CD14-positive monocyte (primary cell): Measurements from ENCODE around the gene DNAH7. TPM values are rescaled to one million over a fixed set of nuclear protein-coding genes. Genes with fewer than 3 reads are reported as not detected.

Source experiments
- DNase-seq, 3 donors: peaks; one replicate each; pipeline ENCODE4 v3.0.0-alpha.2; 2011 to 2022
- H2AFZ ChIP-seq: 2 replicates; pipeline ENCODE4 v1.6.0; 2012; ENCODE audit warnings: mild to moderate bottlenecking, low read depth, low read length, inconsistent platforms; ENCODE audit not compliant: insufficient read depth, poor library complexity, severe bottlenecking
- H3K27ac ChIP-seq, 2 donors: 1 replicate in 1 of 2; 2 replicates in 1 of 2; pipeline ENCODE4 v1.5.1; 2012 to 2013; ENCODE audit warnings: low read length in 2 of 2, control low read depth in 1 of 2, inconsistent platforms in 1 of 2, low read depth in 1 of 2, mild to moderate bottlenecking in 1 of 2
- H3K27me3 ChIP-seq, 2 donors: one replicate each; pipeline versions ENCODE4 v1.6.0 to v1.6.1; 2011 to 2013; ENCODE audit warnings: low read length in 2 of 2; ENCODE audit not compliant: control insufficient read depth in 2 of 2, insufficient read depth in 2 of 2
- H3K36me3 ChIP-seq, 2 donors: replicated peaks in 1 of 2; 1 replicate in 1 of 2; 2 replicates in 1 of 2; pipeline versions ENCODE4 v1.5.1 to v1.6.1; 2012 to 2013; ENCODE audit warnings: low read length in 2 of 2, control low read depth in 1 of 2, inconsistent platforms in 1 of 2, mild to moderate bottlenecking in 1 of 2; ENCODE audit not compliant: insufficient read depth in 2 of 2, control insufficient read depth in 1 of 2
- H3K4me1 ChIP-seq, 2 donors: 1 replicate in 1 of 2; 2 replicates in 1 of 2; pipeline versions ENCODE4 v1.5.1 to v1.6.1; 2012 to 2013; ENCODE audit warnings: low read length in 2 of 2, control low read depth in 1 of 2, inconsistent platforms in 1 of 2, mild to moderate bottlenecking in 1 of 2, moderate library complexity in 1 of 2; ENCODE audit not compliant: insufficient read depth in 2 of 2, control insufficient read depth in 1 of 2
- H3K4me2 ChIP-seq: replicated peaks from 2 replicates; pipeline ENCODE3; 2012; ENCODE audit warnings: low read length, moderate library complexity, mild to moderate bottlenecking; ENCODE audit not compliant: poor library complexity, severe bottlenecking; ENCODE audit errors: extremely low read depth
- H3K4me3 ChIP-seq, 3 experiments: fragments of 200-600 bp in 1 of 3; sonication (generic) in 1 of 3; replicated peaks in 1 of 3; 1 replicate in 2 of 3; 2 replicates in 1 of 3; pipeline ENCODE4 v1.5.1; 2011 to 2013; ENCODE audit warnings: low read length in 3 of 3, mild to moderate bottlenecking in 3 of 3, control low read depth in 2 of 3, low read depth in 2 of 3, inconsistent platforms in 1 of 3, moderate library complexity in 1 of 3
- H3K79me2 ChIP-seq: 2 replicates; pipeline ENCODE4 v1.6.0; 2012; ENCODE audit warnings: mild to moderate bottlenecking, control low read depth, inconsistent platforms, low read length, moderate library complexity; ENCODE audit not compliant: insufficient read depth
- H3K9ac ChIP-seq: 2 replicates; pipeline ENCODE4 v1.6.0; 2017; ENCODE audit warnings: low read length, mild to moderate bottlenecking; ENCODE audit not compliant: insufficient read depth, poor library complexity, severe bottlenecking
- H3K9me3 ChIP-seq, 2 donors: replicated peaks in 1 of 2; 1 replicate in 1 of 2; 2 replicates in 1 of 2; pipeline versions ENCODE4 v1.5.1 to v1.6.1; 2012 to 2013; ENCODE audit warnings: low read length in 2 of 2, control low read depth in 1 of 2; ENCODE audit not compliant: control insufficient read depth in 1 of 2, insufficient read depth in 1 of 2
- H4K20me1 ChIP-seq: 2 replicates; pipeline ENCODE4 v1.6.0; 2012; ENCODE audit warnings: mild to moderate bottlenecking, low read length, control low read depth, moderate library complexity; ENCODE audit not compliant: insufficient read depth
- H3K27ac Mint-ChIP-seq, 7 donors: one replicate each; pipeline ENCODE4 v1.8.0; 2020; ENCODE audit warnings: mild to moderate bottlenecking in 7 of 7, mixed read lengths in 7 of 7, moderate library complexity in 6 of 7, inconsistent platforms in 2 of 7
- H3K27me3 Mint-ChIP-seq, 3 donors: one replicate each; pipeline ENCODE4 v1.8.0; 2021 to 2022; ENCODE audit warnings: low read depth in 3 of 3, mild to moderate bottlenecking in 3 of 3, mixed read lengths in 3 of 3, moderate library complexity in 3 of 3, inconsistent platforms in 1 of 3
- H3K36me3 Mint-ChIP-seq, 2 donors: one replicate each; pipeline ENCODE4 v1.8.0; 2020; ENCODE audit warnings: mixed read lengths in 2 of 2, inconsistent platforms in 1 of 2, mild to moderate bottlenecking in 1 of 2
- H3K4me1 Mint-ChIP-seq: one replicate; pipeline ENCODE4 v1.8.0; 2020; ENCODE audit warnings: mild to moderate bottlenecking, mixed read lengths
- H3K4me3 Mint-ChIP-seq, 2 donors: one replicate each; pipeline ENCODE4 v1.8.0; 2020; ENCODE audit warnings: mild to moderate bottlenecking in 2 of 2, mixed read lengths in 2 of 2, moderate library complexity in 1 of 2
- H3K9me3 Mint-ChIP-seq, 7 donors: one replicate each; pipeline ENCODE4 v1.8.0; 2020 to 2022; ENCODE audit warnings: mixed read lengths in 7 of 7, mild to moderate bottlenecking in 6 of 7, moderate library complexity in 6 of 7, inconsistent platforms in 2 of 7
- WGBS: methylation state at CpG from one replicate; pipeline ENCODE4 v1.1.5; 2013; ENCODE audit warnings: missing lambda C conversion rate; ENCODE audit not compliant: insufficient coverage; 5-methylcytosine and 5-hydroxymethylcytosine counted together
- intact Hi-C, 2 donors: fragments of 100-400 bp; cut with micrococcal nuclease; formaldehyde crosslinking; loops; one replicate each; pipeline versions ENCODE4 v1.15.0 to v1.15.1; 2023
- polyA plus RNA-seq, 3 donors: library from polyadenylated mRNA; depleted of rRNA in 1 of 3; unstranded in 2 of 3; stranded (reverse) in 1 of 3; fragments of 300-500 nt in 2 of 3; fragments of >200 nt in 1 of 3; fragmentation: Illumina TruSeq in 2 of 3; gene quantifications; 1 replicate in 2 of 3; 2 replicates in 1 of 3; pipeline ENCODE4 v1.2.3, GENCODE V29; 2012 to 2021
- TF ChIP-seq, protein P1 (sequence below): fragments of 200-600 bp; IDR thresholded peaks from one replicate; pipeline ENCODE4 v1.8.0; 2022; ENCODE audit warnings: antibody characterized with exemption, mild to moderate bottlenecking

DNAH7 gene
- polyA plus RNA-seq, 3 donors, result 0.07 TPM; not detected in 2

DNA sequence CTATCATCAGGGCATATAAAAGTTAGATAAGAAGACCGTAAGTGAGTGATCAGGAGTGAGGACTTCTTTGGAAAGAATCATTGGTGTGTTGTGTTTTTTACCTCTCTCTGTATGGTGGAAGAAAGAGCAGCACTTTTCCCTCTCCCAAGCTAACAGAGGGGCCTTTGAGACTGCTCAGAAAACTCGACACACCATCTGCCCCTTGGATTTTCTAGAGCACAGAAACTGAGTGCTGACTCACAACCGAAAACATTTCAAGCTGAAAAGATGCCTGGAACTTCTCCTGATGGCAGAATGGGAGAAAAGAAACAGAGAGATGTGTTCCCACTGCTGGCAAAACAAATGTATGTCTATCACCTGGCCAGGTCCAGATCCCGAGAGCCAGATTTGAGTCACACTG lies 156.6 kb downstream of the DNAH7 start:
- intact Hi-C loops, result no loop called here
- H3K4me2 ChIP-seq, result no peak overlapping the region
- peaks cover 0 to 2% (median 0%) of the 10 kb centered on the region in 3 donors for H3K27me3 Mint-ChIP-seq

DNA sequence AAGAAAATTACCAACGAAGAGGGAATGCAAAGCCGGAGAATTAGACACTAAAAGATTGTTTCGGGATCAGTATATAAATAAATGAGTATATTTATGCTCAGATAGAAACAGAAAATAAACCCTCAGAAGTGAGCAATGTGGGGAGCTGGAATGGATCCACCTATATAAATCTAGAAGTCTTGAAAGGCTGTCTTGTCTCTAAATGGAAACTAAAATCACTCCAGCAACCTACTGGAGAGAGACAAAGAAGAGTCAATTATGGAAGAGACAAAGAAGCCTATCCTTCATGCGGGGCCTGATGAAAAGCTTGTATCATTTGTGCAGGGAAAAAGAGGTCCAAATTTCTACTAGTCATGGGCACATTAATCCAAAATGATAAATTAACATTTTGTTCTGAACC lies 158.1 kb downstream of the DNAH7 start:
- H4K20me1 ChIP-seq, result no peaks in the 10 kb centered on the region
- no peak overlapping the region for H3K4me3 ChIP-seq
- no peak overlapping the region for H3K4me2 ChIP-seq
- no peaks in the 10 kb centered on the region for H3K9me3 ChIP-seq
- no peak overlapping the region for H3K4me3 Mint-ChIP-seq
- H3K4me1 ChIP-seq, result no peaks in the 10 kb centered on the region
- no peak overlapping the region for H2AFZ ChIP-seq
- no peaks in the 10 kb centered on the region for H3K36me3 Mint-ChIP-seq
- H3K9ac ChIP-seq, result no peak overlapping the region
- H3K79me2 ChIP-seq, result no peaks in the 10 kb centered on the region
- WGBS, result no CpG with 5 or more reads among the region's 4 CpGs
- H3K36me3 ChIP-seq, result no peaks in the 10 kb centered on the region
- DNase-seq, result no peak
- no peak overlapping the region for H3K27ac Mint-ChIP-seq
- no peak overlapping the region for H3K27ac ChIP-seq
- intact Hi-C loops, result no loop called here
- TF ChIP-seq, protein P1, sequence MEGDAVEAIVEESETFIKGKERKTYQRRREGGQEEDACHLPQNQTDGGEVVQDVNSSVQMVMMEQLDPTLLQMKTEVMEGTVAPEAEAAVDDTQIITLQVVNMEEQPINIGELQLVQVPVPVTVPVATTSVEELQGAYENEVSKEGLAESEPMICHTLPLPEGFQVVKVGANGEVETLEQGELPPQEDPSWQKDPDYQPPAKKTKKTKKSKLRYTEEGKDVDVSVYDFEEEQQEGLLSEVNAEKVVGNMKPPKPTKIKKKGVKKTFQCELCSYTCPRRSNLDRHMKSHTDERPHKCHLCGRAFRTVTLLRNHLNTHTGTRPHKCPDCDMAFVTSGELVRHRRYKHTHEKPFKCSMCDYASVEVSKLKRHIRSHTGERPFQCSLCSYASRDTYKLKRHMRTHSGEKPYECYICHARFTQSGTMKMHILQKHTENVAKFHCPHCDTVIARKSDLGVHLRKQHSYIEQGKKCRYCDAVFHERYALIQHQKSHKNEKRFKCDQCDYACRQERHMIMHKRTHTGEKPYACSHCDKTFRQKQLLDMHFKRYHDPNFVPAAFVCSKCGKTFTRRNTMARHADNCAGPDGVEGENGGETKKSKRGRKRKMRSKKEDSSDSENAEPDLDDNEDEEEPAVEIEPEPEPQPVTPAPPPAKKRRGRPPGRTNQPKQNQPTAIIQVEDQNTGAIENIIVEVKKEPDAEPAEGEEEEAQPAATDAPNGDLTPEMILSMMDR, result no peak
- no peaks in the 10 kb centered on the region for H3K4me1 Mint-ChIP-seq
- H3K9me3 Mint-ChIP-seq, result peaks cover 0 to 6% (median 2%) of the 10 kb centered on the region in 7 donors
- H3K27me3 ChIP-seq, result no peaks in the 10 kb centered on the region
- H3K27me3 Mint-ChIP-seq, result peaks cover 0 to 2% (median 0%) of the 10 kb centered on the region in 3 donors

More for the DNA sequence above, 156.6 kb downstream of the DNAH7 start:
- Histone ChIP-seq H3K27me3 (no peaks in the 10 kb centered on the region), H3K9me3 (peaks cover 0 to 4% of the 10 kb centered on the region in 2 donors), H3K36me3 (no peaks in the 10 kb centered on the region), H3K4me1 (no peaks in the 10 kb centered on the region), H3K9ac (no peak overlapping the region), H3K27ac (no peak overlapping the region), H2AFZ (no peak overlapping the region), H3K4me3 (no peak overlapping the region), H4K20me1 (no peaks in the 10 kb centered on the region), H3K79me2 (no peaks in the 10 kb centered on the region)
- WGBS, result 100% methylated on average over 1 of the region's 4 CpGs
- Mint-ChIP-seq H3K4me3 (no peak overlapping the region), H3K27ac (no peak overlapping the region), H3K4me1 (no peaks in the 10 kb centered on the region), H3K36me3 (no peaks in the 10 kb centered on the region), H3K9me3 (peaks cover 0 to 9% (median 6%) of the 10 kb centered on the region in 7 donors)
- no peak for DNase-seq
- TF ChIP-seq, protein P1, result no peak
